Activated CD8-positive, alpha-beta memory T cell treated with anti-CD3 and anti-CD28 coated beads, Interleukin-2, amount 50 U/mL, for 48 hours (primary cell): ENCODE results near the gene CACNB1.

ENCODE experiments used
- DNase-seq: peaks from one replicate; pipeline ENCODE4 v3.0.0-alpha.2; 2020

Gene CACNB1

DNA sequence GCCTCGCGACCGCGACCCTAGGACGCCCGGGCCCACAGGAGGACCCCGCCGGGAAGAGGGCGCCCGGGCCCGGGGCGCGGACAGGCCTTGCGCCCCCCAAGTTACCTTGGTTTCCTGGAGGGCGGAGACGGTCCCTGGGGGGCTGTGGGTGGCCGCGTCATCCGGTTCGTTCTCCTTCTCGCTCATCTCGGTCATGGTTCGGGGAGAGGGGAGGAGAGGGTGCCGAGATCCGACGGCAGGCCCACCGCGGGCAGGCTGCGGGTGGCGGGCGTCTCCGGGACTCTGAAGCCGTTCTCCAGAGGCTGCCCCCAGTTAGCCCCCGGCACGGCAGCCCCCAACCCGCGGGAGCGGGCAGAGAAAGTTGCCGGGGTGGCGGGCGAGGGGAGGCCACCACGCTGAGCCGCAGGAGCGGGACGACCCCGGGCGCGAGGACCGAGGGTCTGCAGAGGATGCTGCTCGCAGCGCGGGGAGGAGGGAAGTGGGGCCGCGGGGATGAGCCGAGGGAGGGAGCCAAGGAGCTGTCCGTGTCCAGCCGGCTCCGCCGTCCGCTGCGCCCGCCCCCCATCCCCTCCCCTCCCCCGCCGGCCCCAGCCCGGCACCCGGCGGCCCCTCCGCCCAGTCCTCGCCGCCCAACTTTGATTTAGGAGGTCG, 28.0 kb upstream of the CACNB1 start, which contains the start of gene STAC2:
Gene STAC2 (minus strand): TSS at position 638 of the 651 bp plus-strand sequence. CDS start 443 bp downstream, at position 195.
- no peak for DNase-seq

DNA sequence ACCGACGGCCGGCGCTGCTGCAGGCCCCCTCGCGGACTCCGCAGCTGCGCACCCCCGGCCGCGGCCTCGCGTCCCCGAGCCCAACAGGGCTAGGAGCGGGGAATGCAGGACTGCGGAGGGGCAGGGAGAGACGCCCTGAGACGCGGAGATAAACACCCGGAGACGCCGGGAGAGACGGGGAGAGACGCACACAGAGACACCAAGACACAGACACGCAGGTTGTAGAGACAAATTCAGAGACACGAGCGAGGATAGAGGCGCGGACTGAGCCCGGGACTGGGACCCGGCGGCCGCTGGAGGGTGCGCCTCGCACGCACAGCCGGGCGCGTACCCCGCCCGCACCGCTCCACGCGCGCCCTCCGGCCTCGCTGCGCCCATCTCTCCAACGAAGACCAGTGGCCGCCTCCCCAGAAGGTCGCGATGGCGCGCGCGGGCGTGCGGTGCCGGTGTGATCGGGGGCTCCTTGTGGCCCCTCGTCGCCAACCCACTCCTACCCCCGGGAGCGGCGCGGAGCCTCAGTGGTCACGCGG, 27.4 kb upstream of the CACNB1 start:
- DNase-seq: no peak

DNA sequence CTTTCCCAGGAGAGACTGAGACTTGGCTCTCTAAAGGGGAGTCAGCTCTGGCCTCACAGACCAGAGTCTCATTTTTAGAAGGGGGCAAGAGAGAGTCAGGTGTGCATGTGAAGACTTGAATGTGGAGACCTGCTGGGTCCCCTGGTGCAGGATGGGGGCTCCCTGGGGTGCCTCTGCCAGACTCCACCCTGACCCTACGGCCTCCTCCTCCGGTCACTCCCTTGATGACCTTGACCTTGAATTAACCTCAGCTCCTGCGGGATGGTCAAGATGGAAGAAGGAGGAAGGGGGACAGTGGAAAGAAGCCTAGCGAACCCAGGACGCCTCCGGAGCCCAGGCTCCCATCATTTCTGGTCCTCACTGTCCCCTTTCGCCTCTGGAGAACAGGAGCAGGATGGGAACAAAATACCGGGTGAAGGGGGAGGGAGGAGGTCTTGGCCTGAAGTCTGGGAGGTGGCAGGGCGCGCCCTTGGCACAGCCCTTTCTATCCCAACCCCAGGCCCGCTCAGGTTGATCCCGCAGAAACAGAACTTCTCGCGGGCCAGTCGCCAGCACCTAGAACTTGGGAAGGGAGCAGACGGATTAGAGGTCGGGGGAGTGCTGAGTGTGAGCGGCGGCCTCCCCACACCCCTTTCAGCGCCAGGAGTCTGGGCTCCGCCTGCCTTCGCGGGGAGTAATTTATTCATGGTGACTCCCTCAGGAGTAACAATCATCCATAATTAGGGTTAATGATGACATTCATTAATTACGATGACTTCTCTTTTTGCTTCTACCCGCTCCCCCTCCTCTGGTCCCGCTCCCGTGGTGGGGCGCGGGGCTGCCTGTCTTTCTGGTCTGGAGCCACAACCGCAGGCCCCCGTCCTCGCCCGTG, 26.7 kb upstream of the CACNB1 start:
- DNase-seq: no peak

DNA sequence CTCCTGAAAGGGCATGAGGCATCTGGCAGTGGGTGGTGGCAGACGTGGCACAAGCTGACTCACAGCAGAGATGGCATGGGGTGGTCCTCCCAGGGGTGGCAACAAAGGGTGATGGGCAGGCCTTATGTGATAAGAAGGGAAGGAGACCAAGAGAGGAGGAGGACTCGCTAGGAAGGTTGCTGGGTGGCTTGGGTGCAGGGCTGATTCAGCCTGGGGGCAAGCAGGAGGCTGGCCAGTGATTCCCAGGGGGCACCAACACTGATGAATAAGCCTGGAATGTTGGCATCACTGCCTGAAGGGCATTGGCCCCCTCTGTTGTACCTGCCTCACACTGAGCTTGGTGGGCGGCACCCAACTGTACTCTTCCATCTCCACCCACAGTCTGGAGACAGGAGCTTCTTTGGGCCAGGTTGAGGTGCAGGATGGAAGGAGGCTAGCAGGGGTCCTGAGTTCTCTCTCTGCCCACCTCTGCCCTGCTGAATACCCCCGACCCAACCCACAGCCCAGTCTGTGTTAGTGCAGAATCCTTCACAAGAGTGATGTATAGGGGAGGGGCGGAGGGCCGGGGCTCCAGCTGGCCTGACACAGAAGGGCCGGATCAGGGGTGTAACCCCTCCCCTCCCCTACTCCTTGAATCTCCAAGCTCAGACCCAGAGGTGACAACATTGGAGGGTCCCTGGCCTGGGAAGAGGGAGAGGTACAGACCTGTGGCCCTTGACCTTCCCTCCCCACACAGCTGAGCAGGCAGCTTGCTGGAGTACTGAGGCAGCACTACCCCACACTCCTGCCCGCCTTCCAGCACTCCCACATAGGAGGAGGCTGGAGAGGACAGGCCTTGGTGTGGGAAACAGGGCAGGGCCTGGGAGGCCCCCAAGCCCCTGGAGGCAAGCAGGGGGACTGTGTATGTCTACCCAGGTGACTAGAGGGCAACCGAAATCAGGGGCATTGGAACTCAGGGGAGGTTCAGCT, 25.7 kb upstream of the CACNB1 start:
- DNase-seq: no peak

DNA sequence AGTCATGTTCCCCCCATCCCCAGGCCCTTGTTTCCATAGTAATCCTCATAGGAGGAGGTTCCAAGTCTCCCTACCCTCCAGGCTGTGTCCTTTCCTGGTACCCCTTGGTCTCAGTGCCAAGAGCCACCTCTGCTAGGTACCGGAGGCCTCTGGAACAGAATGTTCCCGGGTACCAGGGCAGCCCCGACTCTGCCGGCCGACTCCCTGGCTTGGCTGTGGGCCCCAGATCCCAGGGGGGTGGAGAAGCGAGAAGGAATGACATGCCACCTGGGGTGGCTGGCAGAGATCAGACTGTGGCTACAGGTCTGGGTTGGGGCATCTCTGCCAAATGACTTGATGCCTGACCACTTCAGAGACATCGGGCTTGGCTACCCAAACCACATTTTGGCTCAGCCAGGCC, 24.7 kb upstream of the CACNB1 start:
- DNase-seq: no peak

DNA sequence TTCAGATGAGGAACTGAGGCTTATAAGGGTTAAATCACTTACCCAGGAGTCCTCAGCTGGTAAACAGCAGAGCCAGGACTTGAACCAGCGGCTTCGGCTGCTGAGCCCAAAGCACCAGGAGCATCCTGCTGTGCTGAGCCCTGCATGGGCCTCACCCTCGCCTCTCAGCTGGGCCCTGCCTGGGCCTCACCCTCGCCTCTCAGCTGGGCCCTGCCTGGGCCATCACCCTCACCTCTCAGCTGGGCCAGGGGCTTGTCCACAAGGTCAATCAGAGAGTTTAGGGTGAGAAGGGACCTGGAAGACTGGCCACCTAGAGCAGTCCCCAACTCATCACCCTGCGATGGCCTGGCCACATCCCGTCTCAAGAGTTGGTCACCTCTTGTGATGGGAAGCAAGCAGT, 24.1 kb upstream of the CACNB1 start:
- no peak for DNase-seq

DNA sequence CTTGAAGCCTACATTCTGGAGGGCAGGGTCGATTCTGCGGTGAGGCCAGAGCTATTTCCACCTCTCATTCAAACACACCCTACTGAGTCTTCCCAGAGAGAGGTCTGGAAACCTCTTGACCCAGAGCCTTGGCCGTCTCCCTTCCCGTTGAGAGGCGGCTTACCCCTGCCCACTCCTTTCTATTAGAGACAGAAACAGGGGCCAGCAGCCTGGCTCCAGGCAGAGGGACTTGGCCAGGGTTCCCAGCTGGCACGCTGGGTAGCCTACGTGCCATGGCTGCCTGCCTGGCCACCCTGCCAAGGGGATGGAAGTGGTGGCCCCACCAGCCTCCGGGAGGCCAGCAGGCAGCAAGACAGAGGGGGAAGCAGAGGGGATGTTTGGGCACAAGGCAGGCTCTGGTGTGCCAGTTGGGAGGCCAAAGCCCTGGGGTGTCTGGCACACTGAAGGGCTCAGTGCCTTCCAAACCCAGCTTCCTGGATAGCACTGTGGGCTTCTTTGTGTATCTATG, 22.2 kb upstream of the CACNB1 start:
- no peak for DNase-seq

DNA sequence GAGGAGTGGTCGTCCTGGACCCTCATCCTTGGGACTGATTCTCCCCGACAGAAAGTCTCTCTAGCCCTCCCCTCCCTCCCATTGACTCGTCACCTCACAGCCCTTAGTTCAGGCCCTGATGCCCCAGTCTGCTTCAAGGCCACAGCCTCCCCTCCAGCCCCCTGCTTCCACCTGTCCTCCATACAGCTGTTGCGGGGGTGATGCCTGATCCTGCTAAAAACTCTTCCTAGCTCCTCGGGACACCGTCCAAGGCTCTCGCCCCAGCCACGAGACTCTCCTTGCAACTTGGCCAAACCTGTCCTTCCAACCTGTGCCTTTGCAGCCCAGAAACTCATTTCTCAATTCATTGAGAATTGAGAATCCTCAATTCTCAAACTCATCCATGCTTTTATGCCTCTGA, 21.4 kb upstream of the CACNB1 start:
- no peak for DNase-seq

DNA sequence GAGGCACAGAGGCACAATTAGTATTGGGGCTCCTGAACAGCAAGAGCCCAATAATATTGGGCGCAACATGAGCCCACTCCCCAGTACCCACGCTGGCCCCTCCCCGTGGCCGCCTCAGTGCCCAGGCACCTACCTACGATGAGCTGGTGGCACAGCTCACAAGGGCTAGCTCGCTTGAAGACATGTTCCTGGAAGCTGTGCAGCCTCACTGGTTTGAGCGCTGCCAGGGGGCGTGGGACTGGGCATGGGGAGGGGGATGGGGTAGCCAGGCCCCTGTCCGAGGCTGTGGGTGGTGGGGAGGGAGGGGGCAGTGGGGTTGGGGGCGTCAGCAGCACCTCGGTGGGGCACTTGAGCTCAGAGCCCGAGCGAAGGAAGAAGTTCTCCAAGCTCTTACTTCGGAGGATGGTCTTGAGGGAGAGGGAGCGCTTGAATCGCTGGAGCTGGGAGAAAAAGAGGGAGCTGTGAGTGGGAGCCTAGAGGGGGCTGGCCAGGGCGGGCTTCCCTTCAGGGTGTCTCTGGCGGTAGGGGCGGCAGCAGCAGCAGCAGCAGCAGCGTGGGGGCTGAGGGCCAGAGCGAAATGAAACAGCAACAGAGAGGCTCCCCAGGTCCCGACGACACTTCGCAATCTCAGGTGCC, 20.4 kb upstream of the CACNB1 start:
- DNase-seq: no peak

DNA sequence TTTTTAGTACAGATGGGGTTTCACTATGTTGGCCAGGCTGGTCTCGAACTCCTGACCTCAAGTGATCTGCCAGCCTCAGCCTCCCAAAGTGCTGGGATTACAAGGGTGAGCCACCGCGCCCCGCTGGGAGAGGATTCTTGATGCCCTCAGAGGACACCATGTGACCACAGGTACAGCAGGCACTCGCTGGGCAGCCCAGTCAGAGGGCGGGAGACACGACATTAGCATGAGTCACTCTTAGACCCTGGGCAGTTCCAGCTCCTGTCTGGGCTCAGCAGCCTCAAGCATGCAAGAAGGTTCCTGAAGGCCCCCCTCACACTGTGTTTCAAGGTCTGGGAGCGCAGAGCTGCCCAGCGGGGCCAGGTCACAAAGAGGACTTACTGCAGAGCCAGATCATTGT, 16.4 kb upstream of the CACNB1 start:
- no peak for DNase-seq

DNA sequence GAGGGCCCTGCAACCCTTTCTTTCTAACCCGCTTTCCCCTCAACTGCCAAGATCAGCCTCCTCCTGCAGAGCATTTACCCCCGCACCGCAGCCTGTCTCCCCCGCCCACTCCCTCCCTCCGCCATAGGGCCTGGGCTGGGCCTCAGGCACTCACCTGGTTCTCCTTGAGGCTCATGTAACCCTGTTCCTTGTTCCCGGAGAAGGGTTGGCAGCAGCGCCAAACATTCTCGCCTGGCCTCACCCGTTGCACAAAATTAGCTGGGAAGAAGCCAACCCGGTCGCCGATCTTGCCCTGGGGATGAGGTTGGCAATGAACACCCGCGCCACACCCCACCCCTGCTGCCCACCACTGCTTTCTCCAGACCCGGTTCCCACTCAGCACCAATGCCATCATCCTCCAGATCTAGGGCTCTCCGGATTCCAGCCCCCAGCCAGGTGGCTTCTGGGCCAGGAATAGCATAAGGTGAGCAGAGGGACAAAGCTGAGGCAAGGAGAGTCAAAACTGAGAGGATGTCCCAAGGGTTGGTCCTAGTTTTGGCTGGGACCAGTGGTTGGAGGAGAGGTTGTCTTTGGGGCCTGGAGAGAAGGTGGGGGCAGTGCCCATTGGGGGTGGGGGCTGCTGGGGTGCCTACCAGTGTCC, 15.5 kb upstream of the CACNB1 start:
- no peak for DNase-seq

DNA sequence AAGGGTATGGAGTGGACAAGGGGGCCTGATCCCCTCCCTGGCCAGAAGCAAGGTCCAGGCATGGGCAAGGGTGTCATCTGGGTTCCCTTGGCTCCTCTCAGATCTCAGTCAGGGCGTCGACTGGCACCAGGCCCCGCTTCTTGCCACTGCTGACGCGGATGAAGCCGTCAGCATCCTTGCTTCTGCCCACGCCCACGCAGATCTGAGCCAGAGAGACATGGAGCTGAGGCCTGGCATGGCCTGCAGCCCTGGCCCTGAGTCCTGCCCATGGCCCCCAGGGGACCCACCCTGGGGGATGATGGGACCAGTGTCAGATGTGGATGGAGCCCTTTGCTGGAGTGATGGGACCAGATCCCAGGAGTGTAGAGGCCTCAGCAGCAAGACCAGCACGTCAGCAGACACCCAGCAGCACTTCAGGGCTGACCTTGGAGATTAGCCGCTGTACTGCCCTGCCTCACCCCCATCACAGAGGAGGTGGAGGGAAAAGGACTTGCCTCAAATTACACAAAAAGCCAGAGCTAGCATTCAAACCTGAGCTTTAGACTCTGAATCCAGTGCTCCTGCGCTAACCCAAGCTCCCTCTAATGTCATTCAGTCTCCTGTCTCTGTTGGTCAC, 14.8 kb upstream of the CACNB1 start:
- DNase-seq: no peak

DNA sequence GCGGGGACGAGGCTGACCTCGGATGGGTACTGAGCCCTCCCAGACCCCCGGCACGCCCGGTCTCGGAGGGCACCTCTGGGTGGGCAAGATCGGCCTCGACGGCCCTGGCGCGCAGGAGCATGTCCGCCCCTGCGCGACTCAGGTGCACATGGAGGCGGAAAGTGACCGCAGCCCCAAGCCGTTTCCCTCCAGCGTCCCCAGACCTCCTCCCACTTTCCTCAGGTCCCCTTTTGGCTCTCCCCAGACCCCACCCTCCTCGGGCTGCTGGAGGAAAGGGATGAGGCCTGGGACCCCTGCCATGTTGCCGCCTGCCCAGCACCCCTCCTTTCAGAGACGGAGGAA, 12.6 kb upstream of the CACNB1 start:
- no peak for DNase-seq

DNA sequence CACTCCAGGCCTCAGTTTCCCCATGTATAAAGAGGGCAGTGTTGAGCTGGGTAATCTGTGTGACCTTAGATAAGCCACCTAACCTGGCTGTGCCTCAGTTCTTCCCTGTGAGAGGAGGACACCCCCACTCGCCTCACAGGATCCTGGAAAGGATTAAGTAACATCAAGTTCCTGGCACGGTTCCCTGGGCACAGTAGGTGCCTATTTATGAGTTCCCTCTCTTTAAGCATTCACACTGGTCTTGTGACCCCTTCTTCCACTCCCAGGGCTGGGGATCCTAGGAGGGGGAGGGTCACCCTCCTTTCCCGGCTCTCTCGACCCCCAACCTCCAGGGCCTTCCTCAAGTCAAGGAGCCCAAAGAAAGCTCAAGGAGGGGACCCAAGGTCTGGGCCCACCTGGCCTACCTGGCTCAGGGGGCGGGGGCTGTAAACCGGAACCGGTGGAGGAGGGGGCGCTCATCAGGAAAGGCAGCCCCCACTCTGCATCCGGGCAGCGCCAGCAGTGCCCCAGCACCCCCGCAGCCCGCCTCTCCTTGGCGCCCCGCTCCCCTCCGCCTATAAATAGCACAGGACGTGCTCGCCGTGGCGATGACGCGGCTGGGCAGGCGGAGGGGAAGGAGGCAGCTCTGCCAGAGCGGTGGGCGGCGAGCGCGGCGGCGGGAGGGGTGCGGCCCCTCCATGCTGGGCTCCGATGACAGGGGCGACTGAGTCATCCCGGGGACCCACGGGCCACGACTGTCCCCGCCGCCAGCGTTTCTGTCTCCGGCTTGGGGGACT, 12.0 kb upstream of the CACNB1 start:
- DNase-seq: peak; percentile 86

DNA sequence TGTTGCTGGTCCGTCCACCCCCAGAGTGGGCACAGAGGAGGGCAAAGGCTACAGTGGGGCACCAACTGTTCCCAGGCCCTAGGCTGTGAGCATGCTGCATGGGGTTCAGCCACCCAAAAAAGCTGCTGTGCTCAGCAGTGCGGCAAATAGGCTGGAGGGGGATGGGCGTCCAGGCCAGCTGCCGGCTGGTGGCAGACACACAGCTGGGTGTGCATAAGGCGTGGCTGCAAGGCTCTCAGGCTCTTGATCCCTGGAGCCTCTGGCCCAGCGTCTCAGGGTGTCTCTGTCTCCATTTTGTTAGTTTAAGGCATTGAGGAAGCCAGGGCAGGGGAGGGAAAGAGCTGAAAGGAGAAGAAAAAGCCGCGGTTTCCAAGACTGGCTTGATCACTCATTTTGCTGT, 11.4 kb upstream of the CACNB1 start:
- DNase-seq: no peak

DNA sequence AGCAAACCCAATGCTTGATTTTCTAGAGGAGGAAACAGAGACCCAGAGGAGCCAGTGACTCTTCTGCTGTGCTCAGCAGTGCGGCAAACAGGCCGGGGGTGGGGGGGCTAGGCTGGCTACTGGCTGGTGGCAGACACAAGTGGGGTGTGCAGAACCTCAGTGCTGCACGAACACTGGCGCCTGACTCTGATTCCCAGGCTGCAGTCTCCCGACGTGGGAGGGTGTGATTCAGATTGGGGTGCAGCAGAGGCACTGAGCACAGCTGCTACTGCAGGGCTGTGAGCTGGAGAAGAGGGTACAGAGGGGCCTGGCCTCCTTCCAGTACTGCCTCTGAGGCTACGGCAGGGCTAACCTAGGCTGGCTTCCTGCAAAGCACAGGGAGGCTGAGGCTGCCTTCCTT, 10.7 kb upstream of the CACNB1 start:
- DNase-seq: no peak

DNA sequence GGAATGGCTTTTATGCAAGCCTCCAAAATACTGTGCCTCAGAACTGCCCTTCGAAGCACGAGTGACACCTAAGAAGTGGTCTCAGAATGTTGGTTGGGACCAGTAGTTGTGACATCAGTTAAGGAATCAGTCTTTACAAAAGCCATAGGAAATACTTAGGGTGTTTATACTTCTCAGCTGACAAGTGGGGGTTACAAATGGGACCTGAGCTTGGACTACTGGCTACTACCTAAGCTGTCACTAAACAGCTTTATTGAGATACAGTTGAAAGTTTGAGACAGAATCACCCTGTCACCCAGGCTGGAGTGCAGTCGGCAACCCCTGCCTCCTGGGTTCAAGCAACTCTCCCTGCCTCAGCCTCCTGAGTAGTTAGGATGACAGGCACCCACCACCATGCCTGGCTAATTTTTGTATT, 7.7 kb upstream of the CACNB1 start:
- no peak for DNase-seq

DNA sequence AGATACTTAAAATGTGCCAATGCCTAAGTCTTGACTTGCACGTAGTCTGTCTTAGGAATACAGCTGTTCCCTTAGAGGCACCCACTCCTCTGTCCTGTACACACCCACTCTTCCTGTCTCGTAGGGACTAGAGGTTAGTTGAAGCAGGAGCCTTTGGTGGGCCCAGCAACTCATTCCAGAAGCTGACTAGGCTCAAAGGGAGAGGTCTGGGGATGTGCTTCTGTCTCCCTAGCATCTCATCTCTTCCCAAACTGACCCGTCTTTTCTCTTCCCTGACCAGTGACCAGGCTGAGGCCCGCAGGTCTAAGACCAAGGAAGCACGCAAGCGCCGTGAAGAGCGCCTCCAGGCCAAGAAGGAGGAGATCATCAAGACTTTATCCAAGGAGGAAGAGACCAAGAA, 6.8 kb upstream of the CACNB1 start:
- no peak for DNase-seq

DNA sequence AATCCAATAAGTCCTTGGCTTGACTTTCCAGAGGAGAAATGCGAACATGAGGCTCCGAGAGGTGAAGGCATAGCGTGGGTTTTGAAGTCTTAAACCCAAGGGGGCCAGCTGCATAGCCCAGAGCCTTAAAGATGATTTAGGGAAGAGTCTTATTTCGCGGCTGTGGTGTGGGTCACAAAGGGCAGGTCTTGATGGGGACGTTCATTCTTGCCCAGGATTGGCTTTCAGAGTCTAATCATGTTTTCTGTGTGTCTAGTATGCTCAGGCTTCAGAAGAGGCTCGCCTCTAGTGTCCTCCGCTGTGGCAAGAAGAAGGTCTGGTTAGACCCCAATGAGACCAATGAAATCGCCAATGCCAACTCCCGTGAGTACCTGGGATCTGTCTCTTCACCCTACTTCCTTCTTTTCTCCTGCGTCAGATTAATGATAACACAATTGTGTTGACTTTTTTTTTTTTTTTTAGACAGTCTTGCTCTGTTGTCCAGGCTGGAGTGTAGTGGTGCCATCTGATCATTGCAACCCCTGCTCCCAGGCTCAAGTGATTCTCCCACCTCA, 3.6 kb upstream of the CACNB1 start:
- DNase-seq: no peak
